Transverse colon (tissue), 3 donors: ENCODE measurements around the gene NFILZ.

ENCODE experiments used
- EP300 ChIP-seq: sonication (generic); formaldehyde crosslinking; IDR thresholded peaks from one replicate; pipeline ENCODE4 v1.6.1; 2017; ENCODE audit warnings: antibody characterized with exemption, low read depth
- TF ChIP-seq, protein P1 (sequence below), 5 experiments: fragments of 200-600 bp in 3 of 5; fragments of 450-650 bp in 2 of 5; sonication (generic) in 3 of 5; IDR thresholded peaks; 1 replicate in 2 of 5; 2 replicates in 3 of 5; pipeline ENCODE4 v1.5.1; 2016 to 2017; ENCODE audit warnings: antibody characterized with exemption in 5 of 5, inconsistent platforms in 3 of 5, mild to moderate bottlenecking in 2 of 5, moderate library complexity in 1 of 5

DNA sequence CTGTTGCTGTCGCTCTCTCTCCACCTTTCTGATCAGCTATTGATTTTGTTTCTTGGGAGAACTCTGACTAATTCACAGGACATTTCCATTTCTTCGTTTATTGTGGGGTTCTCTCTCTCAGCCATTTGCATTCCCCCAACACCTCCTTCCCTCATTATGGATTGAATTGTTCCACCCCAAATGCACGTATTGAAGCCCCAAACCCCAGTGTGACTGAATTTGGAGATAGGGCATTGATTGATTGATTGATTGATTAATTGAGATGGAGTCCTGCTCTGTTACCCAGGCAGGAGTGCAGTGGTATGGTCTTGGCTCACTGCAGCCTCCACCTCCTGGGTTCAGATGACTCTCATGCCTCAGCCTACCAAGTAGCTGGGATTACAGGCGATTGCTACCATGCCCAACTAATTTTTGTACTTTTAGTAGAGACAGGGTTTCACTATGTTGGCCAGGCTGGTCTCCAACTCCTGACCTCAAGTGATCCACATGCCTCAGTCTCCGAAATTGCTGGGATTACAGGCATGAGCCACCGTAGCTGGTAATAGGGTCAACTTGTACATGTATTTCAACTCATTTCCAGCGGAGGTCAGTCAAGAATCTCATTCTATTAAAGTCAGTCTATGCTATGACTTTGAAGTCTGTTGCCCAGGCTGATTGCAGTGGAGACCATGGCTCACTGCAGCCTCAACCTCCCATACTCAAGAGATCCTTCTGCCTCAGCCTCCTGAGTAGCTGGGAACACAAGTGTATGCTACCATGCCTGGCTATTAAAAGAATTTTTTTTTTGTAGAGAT lies 13.6 kb downstream of the NFILZ start:
- TF ChIP-seq, protein P1, sequence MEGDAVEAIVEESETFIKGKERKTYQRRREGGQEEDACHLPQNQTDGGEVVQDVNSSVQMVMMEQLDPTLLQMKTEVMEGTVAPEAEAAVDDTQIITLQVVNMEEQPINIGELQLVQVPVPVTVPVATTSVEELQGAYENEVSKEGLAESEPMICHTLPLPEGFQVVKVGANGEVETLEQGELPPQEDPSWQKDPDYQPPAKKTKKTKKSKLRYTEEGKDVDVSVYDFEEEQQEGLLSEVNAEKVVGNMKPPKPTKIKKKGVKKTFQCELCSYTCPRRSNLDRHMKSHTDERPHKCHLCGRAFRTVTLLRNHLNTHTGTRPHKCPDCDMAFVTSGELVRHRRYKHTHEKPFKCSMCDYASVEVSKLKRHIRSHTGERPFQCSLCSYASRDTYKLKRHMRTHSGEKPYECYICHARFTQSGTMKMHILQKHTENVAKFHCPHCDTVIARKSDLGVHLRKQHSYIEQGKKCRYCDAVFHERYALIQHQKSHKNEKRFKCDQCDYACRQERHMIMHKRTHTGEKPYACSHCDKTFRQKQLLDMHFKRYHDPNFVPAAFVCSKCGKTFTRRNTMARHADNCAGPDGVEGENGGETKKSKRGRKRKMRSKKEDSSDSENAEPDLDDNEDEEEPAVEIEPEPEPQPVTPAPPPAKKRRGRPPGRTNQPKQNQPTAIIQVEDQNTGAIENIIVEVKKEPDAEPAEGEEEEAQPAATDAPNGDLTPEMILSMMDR (IDR thresholded peaks at IDR 0.05), result no peak
- TF ChIP-seq EP300, result no peak
